ENCODE measurements around the gene PDIK1L. TPM values are rescaled to one million over a fixed set of nuclear protein-coding genes. Genes with fewer than 3 reads are reported as not detected.

The PDIK1L gene
- total and polyA plus RNA-seq, 9 of the 15 experiments (the other 6 are each of a cell fraction or from before 2014, with no cell fraction given) = 12.8 to 30.2 (median 21.5) TPM

- TF ChIP-seq, protein P1, sequence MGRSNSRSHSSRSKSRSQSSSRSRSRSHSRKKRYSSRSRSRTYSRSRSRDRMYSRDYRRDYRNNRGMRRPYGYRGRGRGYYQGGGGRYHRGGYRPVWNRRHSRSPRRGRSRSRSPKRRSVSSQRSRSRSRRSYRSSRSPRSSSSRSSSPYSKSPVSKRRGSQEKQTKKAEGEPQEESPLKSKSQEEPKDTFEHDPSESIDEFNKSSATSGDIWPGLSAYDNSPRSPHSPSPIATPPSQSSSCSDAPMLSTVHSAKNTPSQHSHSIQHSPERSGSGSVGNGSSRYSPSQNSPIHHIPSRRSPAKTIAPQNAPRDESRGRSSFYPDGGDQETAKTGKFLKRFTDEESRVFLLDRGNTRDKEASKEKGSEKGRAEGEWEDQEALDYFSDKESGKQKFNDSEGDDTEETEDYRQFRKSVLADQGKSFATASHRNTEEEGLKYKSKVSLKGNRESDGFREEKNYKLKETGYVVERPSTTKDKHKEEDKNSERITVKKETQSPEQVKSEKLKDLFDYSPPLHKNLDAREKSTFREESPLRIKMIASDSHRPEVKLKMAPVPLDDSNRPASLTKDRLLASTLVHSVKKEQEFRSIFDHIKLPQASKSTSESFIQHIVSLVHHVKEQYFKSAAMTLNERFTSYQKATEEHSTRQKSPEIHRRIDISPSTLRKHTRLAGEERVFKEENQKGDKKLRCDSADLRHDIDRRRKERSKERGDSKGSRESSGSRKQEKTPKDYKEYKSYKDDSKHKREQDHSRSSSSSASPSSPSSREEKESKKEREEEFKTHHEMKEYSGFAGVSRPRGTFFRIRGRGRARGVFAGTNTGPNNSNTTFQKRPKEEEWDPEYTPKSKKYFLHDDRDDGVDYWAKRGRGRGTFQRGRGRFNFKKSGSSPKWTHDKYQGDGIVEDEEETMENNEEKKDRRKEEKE (IDR thresholded peaks at IDR 0.05; ENCODE audit: borderline replicate concordance in 1 of 2, control insufficient read depth in 1 of 2, low read depth in 2 of 2, low read length in 1 of 2) = peak in 1 of 2 experiments; percentile 81; a peak in 2 of 4 replicates
- no peak for TF ChIP-seq PBX2 (CRISPR knock-in tag; IDR thresholded peaks at IDR 0.05; ENCODE audit: low read depth)
- TF ChIP-seq PBX2 (tag; conservative IDR thresholded peaks at IDR 0.05; ENCODE audit: low read depth) = no peak
- no peak for TF ChIP-seq ZC3H8 (IDR thresholded peaks at IDR 0.05)
- no peak; the same call in 1 of the 2 replicates for TF ChIP-seq ZBED1 (IDR thresholded peaks at IDR 0.05)
- TF ChIP-seq, protein P2, sequence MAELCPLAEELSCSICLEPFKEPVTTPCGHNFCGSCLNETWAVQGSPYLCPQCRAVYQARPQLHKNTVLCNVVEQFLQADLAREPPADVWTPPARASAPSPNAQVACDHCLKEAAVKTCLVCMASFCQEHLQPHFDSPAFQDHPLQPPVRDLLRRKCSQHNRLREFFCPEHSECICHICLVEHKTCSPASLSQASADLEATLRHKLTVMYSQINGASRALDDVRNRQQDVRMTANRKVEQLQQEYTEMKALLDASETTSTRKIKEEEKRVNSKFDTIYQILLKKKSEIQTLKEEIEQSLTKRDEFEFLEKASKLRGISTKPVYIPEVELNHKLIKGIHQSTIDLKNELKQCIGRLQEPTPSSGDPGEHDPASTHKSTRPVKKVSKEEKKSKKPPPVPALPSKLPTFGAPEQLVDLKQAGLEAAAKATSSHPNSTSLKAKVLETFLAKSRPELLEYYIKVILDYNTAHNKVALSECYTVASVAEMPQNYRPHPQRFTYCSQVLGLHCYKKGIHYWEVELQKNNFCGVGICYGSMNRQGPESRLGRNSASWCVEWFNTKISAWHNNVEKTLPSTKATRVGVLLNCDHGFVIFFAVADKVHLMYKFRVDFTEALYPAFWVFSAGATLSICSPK (IDR thresholded peaks at IDR 0.05; ENCODE audit: borderline replicate concordance) = no peak
- TF ChIP-seq NR2F6 (CRISPR knock-in tag; IDR thresholded peaks at IDR 0.05) = no peak
- TF ChIP-seq ZNF197 (CRISPR knock-in tag; IDR thresholded peaks at IDR 0.05; ENCODE audit: low read depth) = 0 out of 2 replicates have a peak, but pooled peaks have one; percentile 79
- peak; percentile 69; the same call in 1 of the 2 replicates for TF ChIP-seq ZEB2 (IDR thresholded peaks at IDR 0.05)
- TF ChIP-seq CHAMP1 (IDR thresholded peaks at IDR 0.05) = no peak
- TF ChIP-seq CTCF (IDR thresholded peaks at IDR 0.05 in 2 of 3, conservative IDR thresholded peaks at IDR 0.05 in 1 of 3; ENCODE audit: insufficient read depth in 2 of 3, low read depth in 1 of 3, low read length in 3 of 3) = peak in 1 of 3 experiments; percentile 11; a peak in 3 of 6 replicates
- peak; percentile 72; the same call in 1 of the 2 replicates for TF ChIP-seq JUND (IDR thresholded peaks at IDR 0.05; ENCODE audit: borderline replicate concordance, low read depth, low read length)
- TF ChIP-seq JUND (tag; IDR thresholded peaks at IDR 0.05; ENCODE audit: borderline replicate concordance, low read depth, low read length) = no peak; the same call in 2 of the 3 replicates
- TF ChIP-seq MEIS2 (IDR thresholded peaks at IDR 0.05; ENCODE audit: partially characterized antibody) = no peak
These were observed 694 bp upstream of the PDIK1L start (continued) for GRCh38 chr1:26110731-26111529.
